OCI-LY1 (cell line): ENCODE measurements around the gene GOLGA6L6.
"Not testable (repeated sequence)": the region's sequence is repeated elsewhere in the genome, so short reads cannot be mapped to it uniquely, and the experiment has no call there.

Source experiments
- EZH2 ChIP-seq: fragments of 200-600 bp; sonication (generic), shearing (Covaris generic); IDR thresholded peaks from 2 replicates; pipeline ENCODE4 v1.8.0; 2017; ENCODE audit warnings: borderline replicate concordance, mixed run types, mild to moderate bottlenecking, antibody characterized with exemption, low read length, moderate library complexity, mixed read lengths
- TF ChIP-seq, protein P1 (sequence below): fragments of 200-600 bp; sonication (generic), shearing (Covaris generic); IDR thresholded peaks from 2 replicates; pipeline ENCODE4 v1.5.1; 2017; ENCODE audit warnings: mild to moderate bottlenecking, antibody characterized with exemption, low read length, moderate library complexity, mixed read lengths

DNA sequence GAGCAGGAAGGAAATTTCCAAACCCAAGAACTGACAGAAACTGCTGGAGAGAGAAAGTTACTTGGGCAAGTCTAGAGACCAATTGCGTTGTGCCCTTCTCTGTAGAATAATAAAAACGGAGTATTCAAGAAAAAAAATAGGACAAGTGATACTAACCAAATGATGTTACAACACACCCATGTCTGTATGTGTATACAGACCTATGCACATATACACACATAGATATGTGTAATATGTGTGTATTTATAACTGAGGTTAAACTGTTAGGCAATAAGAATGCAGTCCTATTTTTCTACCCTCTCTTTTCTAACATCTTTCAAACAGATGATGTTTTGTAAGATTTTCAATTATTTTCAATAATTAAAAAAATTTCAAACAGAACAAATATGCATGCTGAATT lies 48.5 kb upstream of the GOLGA6L6 start:
- TF ChIP-seq, protein P1, sequence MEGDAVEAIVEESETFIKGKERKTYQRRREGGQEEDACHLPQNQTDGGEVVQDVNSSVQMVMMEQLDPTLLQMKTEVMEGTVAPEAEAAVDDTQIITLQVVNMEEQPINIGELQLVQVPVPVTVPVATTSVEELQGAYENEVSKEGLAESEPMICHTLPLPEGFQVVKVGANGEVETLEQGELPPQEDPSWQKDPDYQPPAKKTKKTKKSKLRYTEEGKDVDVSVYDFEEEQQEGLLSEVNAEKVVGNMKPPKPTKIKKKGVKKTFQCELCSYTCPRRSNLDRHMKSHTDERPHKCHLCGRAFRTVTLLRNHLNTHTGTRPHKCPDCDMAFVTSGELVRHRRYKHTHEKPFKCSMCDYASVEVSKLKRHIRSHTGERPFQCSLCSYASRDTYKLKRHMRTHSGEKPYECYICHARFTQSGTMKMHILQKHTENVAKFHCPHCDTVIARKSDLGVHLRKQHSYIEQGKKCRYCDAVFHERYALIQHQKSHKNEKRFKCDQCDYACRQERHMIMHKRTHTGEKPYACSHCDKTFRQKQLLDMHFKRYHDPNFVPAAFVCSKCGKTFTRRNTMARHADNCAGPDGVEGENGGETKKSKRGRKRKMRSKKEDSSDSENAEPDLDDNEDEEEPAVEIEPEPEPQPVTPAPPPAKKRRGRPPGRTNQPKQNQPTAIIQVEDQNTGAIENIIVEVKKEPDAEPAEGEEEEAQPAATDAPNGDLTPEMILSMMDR = not testable (repeated sequence)
- not testable (repeated sequence) for TF ChIP-seq EZH2
